ENCODE results near the gene SLC22A1.

Gene SLC22A1

DNA sequence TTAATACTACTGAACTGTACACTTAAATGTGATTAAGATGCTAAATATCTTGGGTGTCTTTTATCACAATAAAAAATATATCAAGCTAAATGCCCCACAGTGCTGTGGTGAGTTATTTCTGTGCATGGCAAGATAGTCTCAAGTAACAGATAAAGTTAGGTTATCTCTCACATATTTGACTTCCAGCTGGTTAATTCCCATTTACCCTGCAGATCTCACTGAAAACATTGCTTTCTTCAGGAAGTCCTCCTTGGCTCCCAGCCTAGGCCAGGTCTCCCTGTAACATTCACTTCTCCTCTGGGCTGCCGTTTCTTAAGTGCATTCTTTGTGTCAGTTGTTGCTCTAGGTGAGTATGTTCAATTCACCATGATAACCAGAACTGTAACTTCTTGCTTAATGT, 59.1 kb downstream of the SLC22A1 start:
- DNase-seq: no peak

DNA sequence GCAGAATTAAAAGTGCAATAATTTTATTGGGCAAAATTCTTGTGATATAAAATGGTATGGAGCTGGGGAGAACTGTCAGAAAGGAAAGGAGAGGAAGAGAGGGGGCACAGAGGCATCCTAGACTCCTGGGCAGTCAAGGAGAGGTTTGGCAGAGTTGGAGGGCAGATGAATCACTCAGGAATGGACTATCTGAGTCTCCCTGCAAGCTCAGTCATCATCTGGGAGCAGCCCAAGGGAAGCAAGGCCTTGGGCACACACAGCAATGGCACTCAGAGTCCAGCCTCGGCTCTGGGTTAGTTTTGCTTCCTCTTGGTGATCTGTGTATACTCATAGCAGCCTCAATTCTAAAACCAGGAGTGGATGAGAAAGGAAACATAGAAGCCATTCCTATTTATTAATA, 67.2 kb downstream of the SLC22A1 start:
- DNase-seq: no peak

DNA sequence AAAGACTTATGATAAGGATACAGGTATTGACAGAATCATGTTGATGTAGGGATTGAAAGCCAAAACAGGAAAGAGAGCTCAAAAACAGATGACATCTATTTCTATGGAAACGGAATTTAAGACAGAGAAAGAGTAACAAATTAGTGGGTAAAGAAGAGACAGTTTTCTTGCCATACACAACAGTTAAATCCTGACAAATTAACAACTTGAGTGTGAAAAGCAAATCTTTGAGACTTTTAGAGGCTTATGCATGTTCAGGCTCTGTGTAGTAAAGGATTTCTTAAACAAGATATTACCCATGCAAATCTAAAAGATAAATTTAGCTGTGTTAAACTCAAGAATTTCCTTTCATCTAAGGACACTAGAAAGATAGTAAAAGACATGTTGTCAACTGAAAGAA, 68.5 kb downstream of the SLC22A1 start:
- DNase-seq: no peak

DNA sequence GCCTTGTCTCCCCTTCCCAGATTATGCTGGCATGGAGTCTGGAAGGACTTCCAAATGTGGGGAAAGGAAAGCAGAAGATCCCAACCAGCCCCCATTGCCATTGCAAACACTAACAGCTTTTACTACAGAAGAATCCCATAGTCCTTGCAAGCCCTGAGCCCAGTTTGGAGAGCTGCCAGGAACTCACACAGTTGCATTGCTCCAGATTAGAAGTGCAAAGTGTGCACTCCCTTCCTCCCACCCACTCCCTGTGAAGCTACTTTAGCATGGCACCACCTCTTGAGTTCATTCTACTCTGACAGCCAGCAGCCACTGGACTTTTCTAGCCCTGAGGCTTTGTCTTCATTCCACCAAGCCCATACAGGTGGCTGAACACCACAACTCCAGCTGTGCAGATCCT, 69.4 kb downstream of the SLC22A1 start:
- no peak for DNase-seq

DNA sequence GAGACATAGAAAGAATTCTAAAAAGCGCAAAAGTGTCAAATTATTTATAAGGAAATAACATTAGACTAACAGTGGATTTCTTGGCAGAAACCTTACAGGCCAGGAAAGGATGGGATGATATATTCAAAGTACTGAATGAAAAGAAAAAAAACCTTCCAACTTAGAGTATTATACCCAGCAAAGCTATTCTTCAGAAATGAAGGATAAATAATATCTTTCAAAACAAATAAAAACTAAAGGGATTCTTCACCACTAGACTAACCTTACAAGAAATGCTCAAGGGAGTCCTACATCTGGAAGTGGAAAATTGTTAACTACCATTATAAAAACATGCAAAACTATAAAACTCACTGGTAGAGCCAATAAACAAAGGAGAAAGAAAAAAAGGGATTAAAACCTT, 71.2 kb downstream of the SLC22A1 start:
- DNase-seq: no peak

DNA sequence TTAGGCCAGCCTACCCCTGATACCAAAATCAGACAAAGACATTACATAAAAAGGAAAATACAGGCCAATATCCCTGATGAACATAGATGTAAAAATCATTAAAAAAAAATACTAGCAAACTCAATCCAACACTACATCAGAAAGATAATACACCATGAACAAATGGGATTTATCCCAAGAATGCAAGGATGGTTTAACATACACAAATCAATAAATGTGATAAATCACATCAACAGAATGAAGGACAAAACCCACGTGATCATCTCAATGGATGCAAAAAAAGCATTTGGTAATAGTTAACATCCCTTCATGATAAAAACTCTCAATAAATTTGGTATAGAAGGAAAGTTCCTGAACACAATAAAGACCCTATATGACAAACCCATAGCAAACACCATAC, 73.2 kb downstream of the SLC22A1 start:
- no peak for DNase-seq

DNA sequence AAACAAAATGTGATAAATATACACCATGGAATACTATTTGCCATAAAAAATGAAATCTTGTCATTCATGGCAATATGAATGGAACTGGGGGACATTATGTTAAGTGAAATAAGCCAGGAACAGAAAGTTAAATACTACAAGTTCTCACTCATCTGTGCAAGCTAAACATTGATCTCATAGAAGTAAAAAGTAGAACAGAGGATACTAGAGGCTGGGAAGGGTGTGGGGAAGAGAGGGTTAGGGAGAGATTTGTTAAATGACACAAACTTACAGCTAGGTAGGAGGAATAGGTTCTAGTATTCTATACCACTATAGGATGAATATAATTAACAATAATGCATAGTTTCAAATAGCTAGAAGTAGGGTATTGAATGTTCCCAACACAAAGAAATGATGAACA, 76.0 kb downstream of the SLC22A1 start:
- DNase-seq: no peak

DNA sequence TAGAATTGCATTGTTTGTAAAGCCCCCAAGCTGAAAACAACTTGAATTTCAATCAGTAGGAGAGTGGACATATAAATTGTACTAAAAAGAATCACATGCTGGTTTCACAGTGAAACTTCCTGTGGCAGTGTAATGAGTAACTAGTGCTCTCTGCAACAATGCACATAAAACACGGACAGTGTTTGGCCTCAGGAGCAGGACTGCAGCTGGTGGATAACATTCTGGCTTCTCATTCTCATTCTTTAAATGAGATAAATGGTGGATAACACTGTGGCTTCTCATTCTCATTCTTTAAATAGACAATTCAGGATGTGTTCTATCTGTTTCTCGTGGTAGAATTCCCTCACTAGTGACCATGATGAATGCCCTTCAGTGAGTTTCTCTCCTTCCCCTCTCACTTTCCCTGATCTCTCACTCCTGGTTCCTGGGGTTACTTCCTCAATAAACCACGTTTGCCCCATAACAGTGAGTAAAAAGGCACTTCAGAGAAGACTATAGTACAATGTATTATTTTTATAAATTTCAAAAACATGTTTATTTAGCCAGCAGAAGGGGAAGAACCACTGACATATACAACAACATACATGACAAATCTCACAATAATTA, 77.1 kb downstream of the SLC22A1 start:
- no peak for DNase-seq

DNA sequence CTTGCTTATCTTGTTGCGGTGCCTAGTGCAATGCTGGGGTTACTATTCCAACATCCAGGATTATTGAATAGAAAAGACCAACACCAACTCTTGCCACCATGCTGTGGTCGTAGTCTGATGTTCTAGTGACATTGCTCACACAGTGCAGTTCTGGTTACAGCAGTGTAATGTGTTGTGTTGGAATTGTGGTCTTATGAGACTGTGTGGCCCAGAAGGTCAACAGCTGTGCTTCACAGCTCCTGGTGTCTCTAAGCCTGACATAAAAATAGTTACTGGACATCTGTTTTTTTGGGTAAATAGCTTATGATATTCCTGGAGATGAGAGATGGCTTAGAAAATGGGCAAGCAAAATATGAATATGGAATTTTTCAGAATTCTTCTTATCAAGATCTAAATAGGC, 79.4 kb downstream of the SLC22A1 start:
- DNase-seq: no peak

DNA sequence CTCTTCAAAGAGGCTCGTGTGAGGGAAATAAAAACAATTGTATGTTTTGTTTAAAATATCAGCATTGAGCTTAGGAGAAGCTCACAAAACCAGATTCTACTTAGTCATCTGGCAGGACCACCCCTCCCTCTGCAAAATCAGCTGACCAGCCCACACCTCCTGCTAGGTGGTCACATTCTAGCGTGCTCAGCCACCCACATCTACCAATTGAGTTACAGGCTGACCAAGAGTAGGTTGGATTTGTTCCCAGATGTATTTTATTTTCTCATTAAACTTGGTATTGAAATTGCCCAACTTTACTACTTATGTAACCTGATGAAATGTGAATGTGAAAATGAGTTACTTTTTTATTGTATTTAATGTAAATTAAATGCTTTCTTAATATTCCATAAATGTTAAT, 80.8 kb downstream of the SLC22A1 start:
- DNase-seq: no peak

DNA sequence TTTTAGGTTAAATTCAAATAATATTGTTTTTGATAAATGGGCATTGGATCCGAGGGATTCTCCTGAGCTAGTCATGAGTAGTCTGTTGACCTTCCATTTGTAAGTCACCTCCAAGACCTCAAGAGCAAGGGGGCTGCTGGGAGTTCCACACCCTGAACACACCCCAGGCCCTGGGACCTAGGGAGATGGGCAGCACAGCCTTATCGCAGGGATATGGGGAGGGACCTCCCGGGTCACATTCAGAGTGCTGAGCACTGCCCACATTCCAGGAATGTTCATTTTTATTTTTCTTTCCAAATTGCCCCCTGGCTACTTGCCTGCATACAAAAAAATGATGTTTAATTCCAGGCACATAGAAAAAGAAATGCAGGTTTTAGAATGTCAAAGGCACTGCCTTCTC, 81.5 kb downstream of the SLC22A1 start:
- no peak for DNase-seq

DNA sequence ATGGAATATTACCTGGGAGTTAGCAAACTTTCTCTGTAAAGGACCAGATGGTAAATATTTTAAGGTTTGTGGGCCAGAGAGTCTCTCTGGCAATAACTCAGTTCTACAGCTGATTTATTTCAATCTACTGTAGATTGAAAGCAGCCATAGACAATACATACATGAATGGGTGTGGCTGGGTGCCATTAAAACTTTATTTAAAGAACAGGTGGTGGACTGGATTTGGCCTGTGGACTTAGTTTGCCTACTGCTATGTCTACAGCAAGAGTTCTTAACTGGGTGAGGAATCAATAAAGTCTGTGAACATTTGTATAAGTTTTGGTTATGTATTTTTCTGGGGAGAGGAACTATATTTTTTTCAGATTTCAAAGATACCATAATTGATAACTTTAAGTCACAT, 81.9 kb downstream of the SLC22A1 start:
- no peak for DNase-seq

DNA sequence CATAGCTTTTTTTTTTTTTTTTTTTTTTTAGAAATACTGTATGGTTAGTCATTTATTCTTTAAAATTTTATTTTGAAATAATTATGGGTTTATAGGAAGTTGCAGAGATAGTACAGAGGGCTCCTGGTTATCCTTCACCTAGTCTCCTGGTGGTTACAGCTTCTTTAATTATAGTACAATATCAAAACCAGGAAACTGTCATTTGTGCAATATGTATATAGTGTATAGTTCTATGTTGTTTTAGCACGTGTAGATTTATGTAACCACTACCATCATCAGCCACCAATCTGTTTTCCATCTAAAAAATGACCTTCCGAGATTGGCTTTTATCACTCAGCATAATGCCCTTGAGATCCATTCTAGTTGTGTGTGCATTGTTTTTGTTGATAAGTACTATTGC, 82.3 kb downstream of the SLC22A1 start:
- no peak for DNase-seq

DNA sequence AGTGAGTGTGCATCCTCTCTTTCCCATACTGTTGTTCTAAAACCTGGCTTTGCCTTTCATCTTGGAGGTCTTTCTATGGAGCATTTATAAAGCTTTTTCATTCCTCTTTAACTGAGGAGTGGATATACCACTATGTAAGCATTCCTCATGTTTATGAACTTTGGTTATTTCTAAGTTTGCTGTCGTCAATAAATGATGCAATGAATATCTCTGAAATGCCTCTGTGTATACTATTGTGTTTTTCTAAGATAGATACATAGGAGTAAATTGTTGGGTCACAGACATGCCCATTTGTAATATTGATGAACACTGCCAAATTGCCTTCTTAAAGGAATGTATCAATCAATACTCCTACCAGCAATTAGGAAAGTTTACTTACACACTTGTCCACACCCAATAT, 83.1 kb downstream of the SLC22A1 start:
- no peak for DNase-seq

DNA sequence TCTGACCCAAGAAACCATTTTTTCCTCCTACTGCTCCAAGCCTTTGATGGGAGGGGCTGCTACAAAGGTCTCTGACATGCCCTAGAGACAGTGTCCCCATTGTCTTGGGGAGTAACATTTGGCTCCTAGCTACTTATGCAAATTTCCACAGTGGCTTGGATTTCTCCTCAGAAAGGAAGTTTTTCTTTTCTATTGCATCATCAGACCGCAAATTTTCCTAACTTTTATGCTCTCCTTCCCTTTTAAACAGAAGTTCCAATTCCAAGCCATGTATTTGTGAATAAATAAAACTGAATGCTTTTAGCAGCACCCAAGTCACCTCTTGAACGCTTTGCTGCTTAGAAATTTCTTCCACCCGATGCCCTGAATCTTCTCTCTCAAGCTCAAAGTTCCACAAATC, 86.0 kb downstream of the SLC22A1 start:
- DNase-seq: no peak
